Activated CD4-positive, alpha-beta T cell treated with anti-CD3 and anti-CD28 coated beads for 1 hour (primary cell): ENCODE measurements around the gene UBASH3A.

ENCODE experiments used
- DNase-seq: peaks from one replicate; pipeline ENCODE4 v3.0.0-alpha.2; 2020

Gene UBASH3A

DNA sequence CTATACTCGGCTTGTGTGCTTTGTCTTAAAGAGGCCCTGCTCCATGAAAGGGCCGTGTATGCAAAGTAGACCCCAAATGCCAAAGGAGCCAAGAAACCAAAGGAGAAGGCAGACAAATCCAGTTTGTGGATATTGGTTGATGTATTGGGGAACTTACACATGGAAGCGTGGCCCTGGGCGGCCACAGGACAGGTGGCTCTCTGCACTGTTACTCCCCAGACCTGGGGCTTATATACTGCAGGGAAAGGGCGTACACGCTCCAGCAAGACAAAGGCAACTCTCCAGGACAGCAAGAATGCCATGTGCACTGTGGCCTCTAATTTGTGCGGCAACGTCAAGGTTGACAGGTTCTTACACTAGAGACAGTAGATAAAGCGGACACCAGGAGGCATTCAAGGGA, 67.5 kb downstream of the UBASH3A start:
- no peak for DNase-seq

DNA sequence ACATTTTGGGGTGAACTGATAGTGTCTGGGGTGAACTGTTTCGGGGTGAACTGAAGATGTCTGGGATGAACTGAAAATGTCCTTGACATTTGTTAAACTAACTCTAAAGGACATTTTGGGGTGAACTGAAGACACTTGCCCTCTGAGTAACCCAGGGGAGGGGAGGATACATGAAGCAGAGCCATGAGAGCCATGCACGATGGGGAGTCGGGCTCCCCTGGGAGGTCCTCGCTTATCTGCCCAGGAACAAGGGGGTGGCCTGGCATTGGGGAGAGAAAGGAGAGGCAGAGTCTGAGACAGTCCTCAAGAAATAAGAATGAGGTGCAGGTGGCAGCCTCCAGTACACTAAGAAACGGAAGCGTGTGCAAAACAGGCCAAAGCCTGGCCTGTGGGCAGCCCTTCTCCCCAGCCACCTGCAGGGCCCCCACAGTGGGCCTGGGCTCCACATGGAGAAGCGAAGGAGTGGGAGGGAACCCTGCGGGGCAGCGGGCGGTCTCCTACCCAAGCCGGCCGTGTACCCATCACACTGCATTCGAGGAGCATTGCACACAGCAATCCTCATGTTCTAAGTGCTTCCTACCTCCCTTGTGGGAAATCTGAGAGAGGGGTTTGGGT, 68.1 kb downstream of the UBASH3A start:
- DNase-seq: no peak

DNA sequence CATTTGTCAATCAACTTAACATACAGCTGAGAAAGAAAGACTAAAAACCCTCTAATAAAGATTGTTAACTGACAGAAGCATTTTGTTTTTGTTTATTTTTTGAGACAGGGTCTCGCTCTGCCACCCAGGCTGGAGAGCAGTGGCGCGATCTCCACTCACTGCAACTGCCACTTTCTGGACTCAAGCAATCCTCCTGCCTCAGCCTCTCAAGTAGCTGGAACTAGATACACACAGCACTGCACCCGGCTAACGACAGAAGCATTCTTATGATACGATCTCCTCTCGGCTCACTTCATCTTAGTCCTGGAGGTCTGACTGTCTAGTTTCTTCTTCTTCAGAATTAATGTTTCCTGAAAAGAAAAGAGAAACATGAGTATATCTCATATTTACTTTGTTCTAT, 68.8 kb downstream of the UBASH3A start:
- no peak for DNase-seq

DNA sequence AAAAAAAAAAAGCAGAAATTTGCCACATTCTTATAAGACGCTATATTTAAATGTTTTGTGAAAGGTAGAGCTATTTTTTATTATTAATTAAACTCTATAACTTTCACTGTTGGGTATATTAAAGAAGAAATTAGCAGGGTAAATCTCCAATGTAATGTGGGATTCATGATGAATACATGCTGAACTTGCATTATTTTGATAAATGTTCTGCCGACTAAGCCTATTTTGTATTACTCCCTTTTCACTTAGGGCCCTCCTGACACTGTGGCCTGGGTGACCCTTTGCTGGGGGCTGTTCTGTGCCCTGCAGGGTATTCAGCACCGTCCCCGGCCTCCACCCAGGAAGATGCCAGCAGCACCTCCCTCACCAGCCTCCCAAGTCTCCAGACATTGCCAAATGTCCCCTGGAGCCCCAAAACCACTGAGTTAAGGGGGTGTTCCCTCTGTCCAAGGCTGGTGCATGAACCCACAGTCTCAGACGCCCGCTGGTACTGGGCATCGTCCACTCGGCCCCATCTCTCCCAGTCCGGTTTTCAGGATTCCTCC, 69.9 kb downstream of the UBASH3A start:
- DNase-seq: no peak

DNA sequence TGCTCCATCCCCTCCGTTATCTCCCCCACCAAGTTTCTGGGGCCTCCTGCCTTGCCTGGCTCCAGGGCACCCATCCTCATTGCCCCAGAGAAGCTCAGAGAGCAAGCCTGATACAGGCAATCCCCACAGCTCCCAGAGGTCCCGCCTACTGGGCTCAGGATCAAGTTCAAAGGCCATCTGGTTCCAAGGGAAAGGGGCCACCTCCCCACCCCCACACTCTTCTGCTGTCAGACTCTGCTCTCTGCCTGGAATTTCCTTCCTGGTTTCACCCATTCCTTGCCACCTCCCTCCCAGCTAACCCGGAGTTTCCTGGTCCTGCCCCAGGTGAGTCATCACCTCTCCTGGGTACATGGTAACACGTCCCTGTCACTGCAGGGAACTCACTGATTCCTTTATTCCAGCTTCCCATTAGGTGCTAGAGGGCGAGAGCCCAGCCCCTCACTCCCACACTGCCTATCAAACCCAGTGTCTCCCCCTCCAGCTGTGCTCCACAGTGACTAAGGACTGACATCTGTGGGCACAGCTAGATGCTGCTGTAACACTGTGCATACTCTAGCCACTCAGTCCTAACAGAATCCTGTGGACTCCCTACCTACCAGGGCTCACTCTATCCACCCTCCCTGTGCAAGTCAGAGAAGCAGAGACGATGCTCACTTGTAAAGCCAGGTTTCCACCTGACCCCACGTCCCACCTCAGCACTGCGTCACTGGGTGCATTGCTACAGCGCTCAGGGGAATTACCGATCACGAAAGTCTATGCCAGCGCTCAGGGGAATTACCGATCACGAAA, 70.5 kb downstream of the UBASH3A start:
- DNase-seq: no peak

DNA sequence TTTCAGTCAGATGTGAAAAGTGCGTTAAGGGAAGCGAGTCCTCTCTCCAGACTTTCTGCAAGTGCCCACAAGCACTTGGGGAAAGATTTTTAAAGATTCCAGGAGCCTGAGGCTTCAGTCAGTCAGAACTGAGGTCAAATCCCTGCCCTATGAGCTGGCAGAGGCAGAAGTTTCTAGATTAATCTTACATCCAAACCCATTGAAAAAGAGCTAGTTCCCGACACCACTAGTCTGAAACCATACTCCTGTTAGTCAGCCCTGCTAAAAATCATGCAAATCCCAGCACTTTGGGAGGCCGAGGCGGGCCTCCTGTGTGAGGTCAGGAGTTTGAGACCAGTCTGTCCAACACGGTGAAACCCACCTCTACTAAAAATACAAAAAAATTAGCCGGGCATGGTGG, 71.3 kb downstream of the UBASH3A start:
- no peak for DNase-seq

DNA sequence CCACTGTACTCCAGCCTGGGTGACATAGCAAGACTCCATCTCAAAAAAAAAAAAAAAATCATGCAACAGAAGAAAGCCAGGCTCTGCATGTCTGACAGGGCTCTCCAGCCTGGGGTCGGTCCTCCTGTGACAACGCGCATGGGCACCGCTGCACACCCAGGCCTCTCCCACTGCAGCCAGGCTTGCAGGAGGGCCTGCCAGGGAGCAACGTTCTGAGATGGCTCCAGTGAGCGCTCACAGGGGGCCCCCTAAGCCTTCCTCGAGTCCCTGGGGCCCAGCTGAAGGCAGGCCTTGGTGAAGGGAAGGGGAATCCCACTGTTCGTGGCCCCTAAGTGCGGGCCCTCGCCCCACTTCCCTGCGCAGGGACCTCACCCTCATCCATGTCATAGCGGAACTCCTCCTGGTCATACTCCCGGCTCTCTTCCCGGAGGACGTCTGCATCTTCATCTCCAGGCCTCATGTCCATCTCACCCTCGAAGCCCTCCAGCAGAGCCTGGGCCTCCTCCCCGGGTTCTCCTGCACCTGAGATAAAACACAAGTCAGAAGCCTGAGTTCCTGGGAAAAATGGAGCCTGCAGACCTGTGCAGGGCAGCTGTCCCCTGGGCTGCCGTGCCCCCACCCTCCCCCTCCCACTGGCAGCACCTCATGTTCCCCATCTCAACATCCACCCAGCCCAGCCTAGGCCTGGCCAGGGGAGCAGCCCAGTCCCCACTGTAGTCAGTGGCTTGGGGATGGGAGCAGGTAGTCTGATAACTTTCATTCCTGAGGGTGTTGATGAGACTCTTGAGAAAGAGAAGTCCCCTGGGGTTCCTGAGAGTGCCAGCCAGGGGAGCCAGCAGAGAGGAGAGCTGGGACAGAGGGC, 72.1 kb downstream of the UBASH3A start:
- DNase-seq: no peak

DNA sequence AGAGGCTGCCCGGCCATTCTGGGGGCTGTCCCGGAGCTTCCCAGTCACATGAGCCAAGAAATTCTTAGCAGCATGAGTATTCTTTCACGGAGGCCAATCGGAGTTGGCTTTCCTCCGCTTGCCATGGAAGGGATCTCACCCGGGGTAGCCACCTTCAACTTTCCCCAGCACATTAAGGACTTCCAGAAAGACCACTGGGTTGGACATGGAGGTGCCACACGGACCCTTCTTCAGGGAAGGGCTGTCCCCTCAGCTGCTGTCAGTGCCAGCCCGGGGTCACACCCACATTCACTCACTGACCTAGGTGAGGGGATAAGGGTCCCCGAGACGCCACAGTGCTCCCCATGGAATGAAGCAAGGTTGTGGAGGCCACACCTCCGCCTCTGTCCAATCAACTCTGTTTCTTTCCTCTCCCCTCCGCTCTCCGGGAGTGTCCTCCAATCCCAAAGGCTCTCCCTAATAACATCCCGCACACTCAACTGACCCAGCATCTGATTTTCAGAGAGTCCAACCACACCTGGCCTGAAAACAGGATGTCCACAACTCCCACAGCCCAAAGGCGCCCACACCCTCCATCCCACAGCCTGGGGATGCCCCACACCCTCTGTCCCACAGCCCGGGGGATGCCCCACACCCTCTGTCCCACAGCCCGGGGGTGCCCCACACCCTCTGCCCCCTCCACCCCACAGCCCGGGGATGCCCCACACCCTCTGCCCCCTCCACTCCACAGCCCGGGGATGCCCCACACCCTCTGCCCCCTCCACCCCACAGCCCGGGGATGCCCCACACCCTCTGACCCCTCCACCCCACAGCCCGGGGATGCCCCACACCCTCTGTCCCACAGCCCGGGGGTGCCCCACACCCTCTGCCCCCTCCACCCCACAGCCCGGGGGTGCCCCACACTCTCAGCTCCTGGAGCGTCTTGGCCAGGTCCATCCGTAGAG, 73.0 kb downstream of the UBASH3A start:
- DNase-seq: no peak

DNA sequence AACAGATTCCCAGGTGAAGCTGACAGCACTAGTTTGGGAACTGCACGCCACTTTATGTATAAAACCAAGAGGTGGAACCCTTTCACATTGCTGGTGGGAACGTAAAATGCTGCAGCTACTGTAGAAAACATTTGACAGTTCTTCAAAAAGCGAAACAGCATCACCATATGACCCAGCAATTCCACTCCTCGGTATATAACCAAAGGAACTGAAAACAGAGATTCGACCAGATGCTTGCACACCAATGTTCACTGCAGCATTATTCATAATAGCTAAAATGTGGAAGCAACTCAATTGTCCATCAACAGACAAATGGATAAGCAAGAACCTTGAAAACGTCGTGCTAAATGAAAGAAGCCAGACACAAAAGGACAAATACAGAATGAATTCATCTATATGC, 74.8 kb downstream of the UBASH3A start:
- DNase-seq: no peak

DNA sequence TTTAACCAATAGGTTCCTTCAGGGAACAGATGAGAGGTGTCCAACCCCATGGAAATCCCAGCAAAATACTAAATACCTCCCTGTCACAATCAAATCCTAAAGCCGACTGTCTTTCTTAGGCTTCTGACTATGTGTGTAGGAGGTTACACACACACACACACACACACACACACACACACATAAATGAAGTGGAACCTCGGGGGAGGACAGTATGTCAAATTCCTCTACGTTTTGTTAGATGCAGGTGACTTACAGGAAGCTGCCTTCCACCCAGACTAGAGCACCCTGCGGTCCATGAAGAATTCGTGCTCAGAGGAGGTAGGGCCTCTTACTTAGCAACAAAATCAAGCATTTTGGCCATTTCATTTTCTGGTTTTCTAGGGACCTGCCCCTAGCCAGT, 75.9 kb downstream of the UBASH3A start:
- DNase-seq: no peak

DNA sequence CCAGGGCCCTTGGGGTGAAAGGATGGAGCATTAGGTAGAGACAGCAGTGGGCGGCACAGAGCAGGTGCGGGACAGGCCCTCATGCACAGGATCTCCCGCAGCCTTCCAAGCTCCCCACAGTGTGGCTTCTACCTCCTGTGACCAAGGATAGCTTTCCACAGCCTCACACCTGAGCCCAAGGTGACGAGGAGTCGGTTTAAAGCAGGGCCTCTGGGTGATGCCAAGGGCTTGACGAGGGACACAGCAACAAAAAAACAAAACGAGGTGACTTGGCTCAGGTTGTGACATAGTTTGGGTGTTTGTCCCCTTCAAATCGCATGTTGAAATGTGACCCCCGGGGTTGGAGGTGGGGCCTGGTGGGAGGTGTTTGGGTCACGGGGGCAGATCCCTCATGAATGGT, 77.0 kb downstream of the UBASH3A start:
- DNase-seq: no peak

DNA sequence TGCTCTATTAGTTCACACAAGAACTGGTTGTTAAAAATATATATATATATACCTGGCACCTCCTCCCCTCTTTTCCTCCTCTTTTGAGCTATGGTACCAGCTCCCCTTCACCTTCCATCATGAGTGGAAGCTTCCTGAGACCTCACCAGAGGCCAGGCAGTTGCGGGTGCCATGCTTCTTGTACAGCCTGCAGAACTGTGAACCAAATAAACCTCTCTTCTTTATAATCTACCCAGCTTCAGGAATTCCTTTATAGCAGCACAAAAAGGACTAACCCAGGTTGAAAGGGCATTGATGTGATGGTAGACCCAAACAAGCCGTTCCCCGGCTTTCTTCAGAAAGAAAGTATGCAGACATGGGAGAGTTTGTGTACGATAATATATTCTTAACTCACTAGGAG, 77.5 kb downstream of the UBASH3A start:
- no peak for DNase-seq

DNA sequence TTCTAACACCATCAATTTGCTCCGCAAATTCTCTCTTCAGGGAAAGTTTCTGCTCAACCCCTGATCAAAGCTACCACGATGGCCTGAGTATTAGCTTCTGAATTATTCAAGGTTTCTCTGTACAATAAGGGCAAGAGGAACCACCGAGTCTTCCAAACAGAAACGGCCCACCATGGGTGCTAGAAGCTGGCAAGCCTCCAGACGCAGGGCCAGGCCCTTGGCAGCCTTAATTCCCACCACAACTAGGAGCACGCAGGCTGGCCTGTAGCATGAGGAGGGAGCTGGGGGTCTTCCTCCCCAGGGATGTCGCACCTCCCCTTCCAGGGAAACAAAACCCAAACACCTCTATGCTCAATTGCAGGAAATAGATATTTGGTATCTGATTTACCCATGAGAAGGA, 81.3 kb downstream of the UBASH3A start:
- no peak for DNase-seq

DNA sequence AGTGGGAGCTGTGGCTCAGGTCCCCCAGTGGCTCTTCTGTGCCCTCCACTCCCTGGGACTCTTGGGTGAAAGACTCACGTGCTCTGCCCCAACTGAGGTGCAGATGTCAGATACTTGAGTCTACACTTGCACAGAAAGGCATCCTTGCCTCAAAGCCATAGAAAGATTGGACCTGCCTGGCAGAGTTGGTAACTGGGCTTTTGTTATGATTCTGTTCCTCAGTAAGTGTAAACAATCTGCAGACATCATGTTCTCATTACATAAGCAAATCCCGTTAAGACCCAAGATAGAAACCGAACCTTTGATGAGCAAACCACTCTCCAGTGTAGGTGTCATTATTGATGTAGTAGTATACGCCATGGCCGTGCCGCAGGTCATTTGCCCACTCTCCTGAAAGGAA, 82.4 kb downstream of the UBASH3A start:
- no peak for DNase-seq

DNA sequence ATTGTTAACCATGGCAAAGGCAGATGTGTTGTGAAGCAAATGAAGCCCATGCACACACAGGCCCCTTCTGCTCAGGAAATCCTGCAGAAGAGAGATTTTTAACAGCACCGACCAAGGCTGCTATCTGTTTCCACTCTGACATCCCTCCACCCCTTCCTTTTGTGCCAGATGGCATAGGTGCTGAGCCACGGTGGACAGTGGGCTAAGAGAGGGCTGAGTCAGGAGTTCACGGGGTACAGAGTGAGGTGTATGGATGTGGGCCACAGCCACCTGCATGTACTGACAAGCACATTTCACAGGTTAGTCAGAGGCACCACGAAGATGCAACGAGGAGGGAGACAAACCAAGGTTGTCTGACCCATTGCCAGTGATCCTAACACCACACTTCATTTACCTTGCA, 82.8 kb downstream of the UBASH3A start:
- no peak for DNase-seq

DNA sequence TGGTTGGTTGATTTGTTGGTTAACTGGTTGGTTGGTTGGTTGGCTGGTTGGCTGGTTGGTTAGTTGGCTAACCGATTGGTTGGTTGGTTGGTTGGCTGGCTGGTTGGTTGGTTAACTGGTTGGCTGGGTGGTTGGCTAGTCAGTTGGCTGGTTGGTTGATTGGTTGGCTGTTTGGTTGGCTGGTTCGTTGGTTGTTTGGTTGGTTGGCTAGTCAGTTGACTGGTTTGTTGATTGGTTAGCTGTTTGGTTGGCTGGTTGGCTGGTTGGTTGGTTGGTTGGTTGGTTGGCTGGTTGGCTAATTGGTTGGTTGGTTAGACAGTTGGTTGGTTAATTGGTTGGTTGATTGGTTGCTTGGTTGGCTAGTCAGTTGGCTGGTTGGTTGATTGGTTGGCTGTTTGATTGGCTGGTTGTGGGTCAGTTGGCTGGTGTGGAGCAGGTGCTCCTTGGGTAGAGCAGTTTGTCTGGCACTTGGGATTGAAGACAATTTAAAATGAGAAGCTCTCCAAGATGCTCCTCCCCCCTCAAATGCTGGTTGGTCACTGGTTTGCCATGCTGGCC, 85.4 kb downstream of the UBASH3A start:
- no peak for DNase-seq

DNA sequence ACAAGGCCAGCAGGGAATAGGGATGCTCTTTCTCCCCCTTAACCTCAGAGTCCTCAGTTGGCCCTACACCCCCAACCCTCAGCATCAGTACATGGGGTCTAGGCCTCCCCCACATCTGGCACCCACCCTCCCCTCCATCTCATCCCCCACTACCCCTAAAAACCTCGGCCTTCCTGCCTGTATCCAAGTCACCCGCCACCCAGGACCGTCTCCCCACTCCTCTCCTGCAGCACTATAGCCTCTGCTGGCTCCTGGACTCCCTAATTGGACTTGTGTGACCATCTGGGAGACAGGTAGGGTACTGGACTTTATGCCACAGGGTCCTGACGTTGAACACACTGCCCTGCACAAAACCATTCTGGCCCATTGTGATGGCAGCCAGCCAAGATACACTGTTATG, 86.3 kb downstream of the UBASH3A start:
- no peak for DNase-seq

DNA sequence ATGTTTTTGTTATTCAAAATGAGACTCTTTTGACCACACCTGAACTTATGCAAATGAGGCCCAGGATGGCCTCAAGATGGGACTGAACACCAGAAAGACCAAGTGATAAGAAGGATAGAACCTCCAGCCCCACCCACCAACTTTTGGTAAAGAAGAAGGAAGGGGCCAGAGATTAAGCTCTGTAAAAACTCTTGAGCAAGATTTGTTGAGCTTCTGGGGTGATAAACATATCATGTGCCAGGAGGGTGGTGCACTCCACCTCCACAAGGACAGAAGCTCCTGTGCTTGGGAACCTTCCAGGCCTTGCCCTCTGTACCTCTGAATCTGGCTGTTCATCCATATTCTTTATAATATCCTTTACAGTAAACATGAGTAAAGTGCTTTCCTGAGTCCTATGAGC, 87.0 kb downstream of the UBASH3A start:
- no peak for DNase-seq

DNA sequence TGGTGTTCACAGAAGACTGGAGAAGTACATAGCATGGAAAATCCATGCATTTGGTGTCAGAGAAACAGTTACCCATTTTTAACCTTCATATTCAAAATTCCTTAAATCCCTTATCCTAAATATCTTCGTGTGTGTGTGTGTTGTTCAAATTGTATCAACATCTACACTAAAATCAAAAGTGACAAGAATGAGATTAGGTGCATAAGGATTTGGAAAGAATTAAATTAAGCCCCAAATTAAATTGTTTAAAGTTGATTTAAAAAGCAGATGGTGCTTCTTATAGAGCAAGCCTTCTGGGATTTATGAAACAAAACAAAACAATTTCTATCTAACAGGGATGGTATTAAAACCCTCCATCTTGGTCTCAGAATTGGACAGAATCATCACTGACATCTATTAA, 87.6 kb downstream of the UBASH3A start:
- no peak for DNase-seq

DNA sequence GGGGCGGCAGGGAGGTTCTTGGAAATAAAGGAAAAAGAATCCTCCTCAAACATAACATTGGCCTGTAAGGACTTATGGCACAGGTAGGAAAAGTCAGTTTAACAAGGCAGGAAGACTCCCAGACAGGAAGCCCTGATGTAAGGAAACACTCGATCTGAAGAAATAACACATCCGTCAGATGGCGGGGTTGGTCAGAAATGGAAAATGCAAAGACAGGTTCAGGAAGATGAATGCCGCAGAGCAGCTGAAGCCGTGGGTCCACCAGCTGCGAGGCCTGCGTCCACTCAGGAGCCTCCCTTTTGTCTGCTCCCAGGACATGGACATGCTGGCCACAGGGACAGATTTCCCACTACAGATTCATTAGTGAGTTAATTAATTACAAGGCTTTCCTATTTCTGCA, 88.5 kb downstream of the UBASH3A start:
- no peak for DNase-seq

DNA sequence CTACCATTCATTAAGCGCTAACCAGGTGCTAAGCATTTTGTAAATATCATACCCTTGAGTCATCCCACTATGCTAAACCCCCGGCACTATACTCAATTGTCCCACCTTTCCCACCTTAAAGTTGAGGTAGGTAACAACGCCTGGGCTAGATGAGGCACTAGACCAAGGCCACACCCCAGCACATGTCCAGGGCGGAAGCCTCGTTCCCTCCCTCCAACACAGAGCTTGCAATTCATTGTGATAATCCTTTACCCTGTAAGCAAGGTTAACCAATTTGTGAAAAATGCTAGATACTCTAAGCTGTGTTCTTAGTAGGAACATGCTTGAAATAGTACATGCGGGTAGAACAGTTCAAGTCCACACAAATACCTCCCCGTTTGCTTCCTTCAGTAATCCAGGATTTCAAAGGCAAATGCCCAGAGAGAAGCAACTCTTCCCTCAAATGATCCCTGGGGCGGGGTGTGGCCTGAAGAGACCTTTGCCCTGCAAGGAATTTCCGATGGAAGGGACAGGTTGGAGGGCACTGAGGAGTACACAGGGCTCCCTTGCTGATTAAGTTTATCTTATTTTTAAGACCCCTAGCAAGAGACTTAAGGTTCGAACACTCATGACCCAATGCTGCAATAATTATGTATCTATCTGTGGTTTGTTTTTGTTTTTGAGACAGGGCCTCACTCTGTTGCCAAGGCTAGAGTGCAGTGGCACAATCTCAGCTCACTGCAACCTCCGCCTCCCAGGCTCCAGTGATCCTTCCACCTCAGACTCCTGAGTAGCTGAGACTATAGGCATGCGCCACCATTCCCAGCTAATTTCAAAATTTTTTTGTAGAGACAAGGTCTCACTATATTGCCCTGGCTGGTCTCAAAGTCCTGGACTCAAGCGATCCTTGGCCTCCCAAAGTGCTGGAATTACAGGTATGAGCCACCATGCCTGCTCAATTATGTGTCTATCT, 89.7 kb downstream of the UBASH3A start:
- DNase-seq: no peak
